Measurements from ENCODE around the gene TAS2R38.
A peak's percentile ranks its signal among the peaks of the same experiment; 100 is the strongest.

Gene TAS2R38

DNA sequence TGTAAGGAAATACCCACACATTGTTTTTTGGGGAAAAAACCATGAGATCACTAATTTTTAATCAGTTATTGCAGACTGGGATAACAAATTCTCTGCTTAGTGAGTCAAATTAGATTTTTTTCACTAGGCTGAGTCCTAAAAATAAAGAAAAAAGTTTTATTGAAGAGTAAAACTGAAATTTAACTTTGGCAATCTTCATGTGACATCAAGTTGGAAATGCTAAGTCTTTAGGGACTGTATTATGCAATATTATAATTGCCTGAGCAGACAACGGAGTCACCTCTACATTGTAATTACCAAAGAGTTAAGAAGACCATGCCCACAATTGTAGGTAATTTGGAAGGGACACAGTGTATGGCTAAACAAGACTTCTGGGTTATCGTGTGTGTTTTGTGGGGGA is 24.6 kb downstream of the TAS2R38 start:
- no peak overlapping the region for H3K4me3 ChIP-seq (replicated peaks; ENCODE audit: insufficient read depth, low read length)
- DNase-seq (ENCODE audit: low read depth in 1 of 2, low spot score in 1 of 2) = no peak
- TF ChIP-seq REST (IDR thresholded peaks at IDR 0.05; ENCODE audit: insufficient replicate concordance, low read depth) (no peak), SPI1 (IDR thresholded peaks at IDR 0.05; ENCODE audit: borderline replicate concordance, low read depth) (no peak), GABPA (IDR thresholded peaks at IDR 0.05; ENCODE audit: low read depth) (no peak)
- no peaks in the 10 kb centered on the region for H3K27me3 ChIP-seq (ENCODE audit: insufficient read depth, poor library complexity, severe bottlenecking)
- peak overlapping the region; percentile 85 for H3K27ac ChIP-seq (replicated peaks)

DNA sequence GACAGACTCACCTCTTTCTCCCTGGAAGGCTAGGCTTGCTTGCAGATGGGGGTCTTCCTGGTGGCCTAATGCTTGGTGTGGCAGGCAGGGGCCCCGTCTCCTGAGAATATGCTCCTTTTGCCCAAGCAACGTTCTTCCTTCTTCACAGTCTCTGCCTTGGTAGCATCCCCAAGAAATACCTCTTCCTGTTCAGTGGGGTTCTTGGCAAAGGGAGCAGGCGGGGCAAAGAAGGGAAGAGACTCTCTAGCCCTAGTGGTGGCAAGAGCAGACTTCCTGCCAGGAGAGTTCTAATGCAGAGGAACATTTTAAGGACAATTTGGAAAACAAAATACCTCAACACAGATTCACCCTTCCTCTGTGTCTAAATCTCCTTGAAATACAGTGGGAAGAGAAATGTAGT is 26.8 kb downstream of the TAS2R38 start, which contains the start of gene CLEC5A:
TSS of gene CLEC5A (minus strand) at position 179 of the 400 bp plus-strand sequence. CDS start 682 bp downstream, outside the sequence.
- Histone ChIP-seq H3K4me3 (replicated peaks; ENCODE audit: insufficient read depth, low read length) (peak within 1 kb of the TSS; percentile 70), H3K27ac (replicated peaks) (peak within 1 kb of the TSS; percentile 85), H3K27me3 (ENCODE audit: insufficient read depth, poor library complexity, severe bottlenecking) (no peaks in the 10 kb centered on the region)
- no peak for TF ChIP-seq POLR2AphosphoS5 (IDR thresholded peaks at IDR 0.05; ENCODE audit: low read depth)
- no peak for TF ChIP-seq SPI1 (IDR thresholded peaks at IDR 0.05; ENCODE audit: borderline replicate concordance, low read depth)
- no peak for TF ChIP-seq GABPA (IDR thresholded peaks at IDR 0.05; ENCODE audit: low read depth)
- TF ChIP-seq REST (IDR thresholded peaks at IDR 0.05; ENCODE audit: insufficient replicate concordance, low read depth) = no peak
- no peak for TF ChIP-seq CTCF (IDR thresholded peaks at IDR 0.05; ENCODE audit: insufficient read depth, low read length)
- peak in 1 of 2 experiments; percentile 60 for DNase-seq (ENCODE audit: low read depth in 1 of 2, low spot score in 1 of 2)

GRCh38 chr7:141945356-141945755 is 28.2 kb downstream of the TAS2R38 start:
- Histone ChIP-seq H3K4me3 (replicated peaks; ENCODE audit: insufficient read depth, low read length) (peak overlapping the region; percentile 70), H3K27me3 (ENCODE audit: insufficient read depth, poor library complexity, severe bottlenecking) (no peaks in the 10 kb centered on the region), H3K27ac (replicated peaks) (peak overlapping the region; percentile 85)
- TF ChIP-seq POLR2AphosphoS5 (IDR thresholded peaks at IDR 0.05; ENCODE audit: low read depth) = peak; percentile 92
- TF ChIP-seq GABPA (IDR thresholded peaks at IDR 0.05; ENCODE audit: low read depth) = peak; percentile 31; the same call in 1 of the 2 replicates
- TF ChIP-seq CTCF (IDR thresholded peaks at IDR 0.05; ENCODE audit: insufficient read depth, low read length) = no peak
- no peak for TF ChIP-seq REST (IDR thresholded peaks at IDR 0.05; ENCODE audit: insufficient replicate concordance, low read depth)
- peak; percentile 73; the same call in 1 of the 2 replicates for TF ChIP-seq SPI1 (IDR thresholded peaks at IDR 0.05; ENCODE audit: borderline replicate concordance, low read depth)
- DNase-seq (ENCODE audit: low read depth in 1 of 2, low spot score in 1 of 2) = peak; percentile 85 to 86
